ENCODE results near the gene DTNBP1. TPM values are rescaled to one million over a fixed set of nuclear protein-coding genes. Genes with fewer than 3 reads are reported as not detected.

The DTNBP1 gene
- total RNA-seq, 1 experiment from 2014 or later: 12.8 TPM

GRCh38 chr6:15689586-15690482 is 27.0 kb upstream of the DTNBP1 start:
- no TSS peak for BruUV-seq (replicated peaks)
- intact Hi-C loops (cut with micrococcal nuclease; ENCODE audit: unreplicated experiment): loop anchor here (2.0 to 10.0 kb wide), 4 partner anchors 105 to 517 kb away; no protein-coding TSS in a partner anchor
- CTCF ChIA-PET: no interaction called here
- Mint-ChIP-seq H3K4me1 (ENCODE audit: low read depth, unreplicated experiment) (peaks cover 9% of the 10 kb centered on the region), H3K4me3 (ENCODE audit: low read depth, unreplicated experiment) (no peak overlapping the region), H3K27me3 (ENCODE audit: unreplicated experiment) (no peaks in the 10 kb centered on the region), H3K9me3 (ENCODE audit: low read depth, unreplicated experiment) (no peaks in the 10 kb centered on the region), H3K36me3 (ENCODE audit: insufficient read depth, unreplicated experiment) (peaks cover 10% of the 10 kb centered on the region), H3K27ac (ENCODE audit: unreplicated experiment) (no peak overlapping the region)
- DNase-seq: no peak
- no peak for TF ChIP-seq CTCF (IDR thresholded peaks at IDR 0.05; ENCODE audit: unreplicated experiment)

- CTCF ChIA-PET: no interaction called here
Observed at GRCh38 chr6:15685619-15686018, 22.8 kb upstream of the DTNBP1 start.

GRCh38 chr6:15682965-15683822 is 20.4 kb upstream of the DTNBP1 start:
- no peak overlapping the region for H3K27ac Mint-ChIP-seq (ENCODE audit: unreplicated experiment)

More at GRCh38 chr6:15685619-15686018, 22.8 kb upstream of the DTNBP1 start:
- intact Hi-C loops (cut with micrococcal nuclease; ENCODE audit: unreplicated experiment): no loop called here
- Mint-ChIP-seq H3K27me3 (ENCODE audit: unreplicated experiment) (no peaks in the 10 kb centered on the region), H3K9me3 (ENCODE audit: low read depth, unreplicated experiment) (no peaks in the 10 kb centered on the region), H3K36me3 (ENCODE audit: insufficient read depth, unreplicated experiment) (no peaks in the 10 kb centered on the region), H3K4me3 (ENCODE audit: low read depth, unreplicated experiment) (no peak overlapping the region), H3K27ac (ENCODE audit: unreplicated experiment) (no peak overlapping the region), H3K4me1 (ENCODE audit: low read depth, unreplicated experiment) (peaks cover 26% of the 10 kb centered on the region)
- BruUV-seq (replicated peaks): no TSS peak
- TF ChIP-seq CTCF (IDR thresholded peaks at IDR 0.05; ENCODE audit: unreplicated experiment): no peak
- no peak for DNase-seq

More at GRCh38 chr6:15682965-15683822, 20.4 kb upstream of the DTNBP1 start:
- TF ChIP-seq CTCF (IDR thresholded peaks at IDR 0.05; ENCODE audit: unreplicated experiment): no peak
- CTCF ChIA-PET: interaction anchor here (0.6 kb wide), 1 partner anchor 267 kb away, joined by 3 read pairs; no protein-coding TSS in a partner anchor
- BruUV-seq (replicated peaks): no TSS peak
- H3K36me3 Mint-ChIP-seq (ENCODE audit: insufficient read depth, unreplicated experiment): no peaks in the 10 kb centered on the region
- no peak for DNase-seq
- intact Hi-C loops (cut with micrococcal nuclease; ENCODE audit: unreplicated experiment): no loop called here
- H3K9me3 Mint-ChIP-seq (ENCODE audit: low read depth, unreplicated experiment): no peaks in the 10 kb centered on the region
- H3K4me3 Mint-ChIP-seq (ENCODE audit: low read depth, unreplicated experiment): no peak overlapping the region
- H3K4me1 Mint-ChIP-seq (ENCODE audit: low read depth, unreplicated experiment): peaks cover 19% of the 10 kb centered on the region
- no peaks in the 10 kb centered on the region for H3K27me3 Mint-ChIP-seq (ENCODE audit: unreplicated experiment)
